Upper lobe of left lung (tissue), 6 donors: ENCODE data around the gene EFR3B. TPM values are rescaled to one million over a fixed set of nuclear protein-coding genes. Genes with fewer than 3 reads are reported as not detected.

Source experiments
- ATAC-seq, 2 donors: fragments of 200-7000 bp; cut with Tn5 transposase; one replicate each; pipeline ENCODE4 v1.9.1; 2022; ENCODE audit warnings: mild to moderate bottlenecking in 2 of 2, moderate library complexity in 2 of 2; ENCODE audit not compliant: low FRiP score in 2 of 2
- DNase-seq, 2 donors: peaks; one replicate each; pipeline ENCODE4 v3.0.0-alpha.2; 2019 to 2020
- H3K27ac ChIP-seq, 4 donors: fragments of 200-600 bp; sonication (generic); one replicate each; pipeline ENCODE4 v1.5.1; 2016 to 2019
- H3K27me3 ChIP-seq, 4 donors: fragments of 200-600 bp; sonication (generic); one replicate each; pipeline ENCODE4 v1.5.1; 2017 to 2019
- H3K36me3 ChIP-seq, 4 donors: fragments of 200-600 bp; sonication (generic); one replicate each; pipeline ENCODE4 v1.5.1; 2016 to 2019
- H3K4me1 ChIP-seq, 4 donors: fragments of 200-600 bp; sonication (generic); one replicate each; pipeline ENCODE4 v1.5.1; 2018 to 2019
- H3K4me3 ChIP-seq, 4 donors: fragments of 200-600 bp; sonication (generic); one replicate each; pipeline ENCODE4 v1.5.1; 2017 to 2019; ENCODE audit warnings: mild to moderate bottlenecking in 2 of 4, moderate library complexity in 1 of 4
- H3K9me3 ChIP-seq, 4 donors: fragments of 200-600 bp; sonication (generic); one replicate each; pipeline ENCODE4 v1.5.1; 2018 to 2019
- CTCF ChIP-seq, 6 experiments: fragments of 450-650 bp in 4 of 6; fragments of 200-600 bp in 2 of 6; sonication (generic) in 2 of 6; IDR thresholded peaks; one replicate each; pipeline ENCODE4 v1.5.1; 2016 to 2019; ENCODE audit warnings: antibody characterized with exemption in 6 of 6
- EP300 ChIP-seq, 4 donors: sonication (generic); formaldehyde crosslinking; IDR thresholded peaks; one replicate each; pipeline ENCODE4 v1.5.1; 2017; ENCODE audit warnings: antibody characterized with exemption in 4 of 4, control low read depth in 2 of 4
- POLR2A ChIP-seq, 4 donors: fragments of 450-650 bp; IDR thresholded peaks; one replicate each; pipeline ENCODE4 v1.5.1; 2016 to 2017; ENCODE audit warnings: antibody characterized with exemption in 4 of 4, mild to moderate bottlenecking in 2 of 4
- POLR2AphosphoS5 ChIP-seq, 2 donors: sonication (generic); formaldehyde crosslinking; IDR thresholded peaks; one replicate each; pipeline ENCODE4 v1.5.1; 2017; ENCODE audit warnings: antibody characterized with exemption in 2 of 2
- WGBS, 2 donors: methylation state at CpG; one replicate each; pipeline ENCODE4 v1.1.5; 2017 to 2018; 5-methylcytosine and 5-hydroxymethylcytosine counted together
- total RNA-seq, 6 donors: library from RNA; depleted of rRNA in 4 of 6; stranded (reverse); fragments of >200 nt in 4 of 6; gene quantifications; one replicate each; pipeline versions ENCODE4 v1.1.0 to v1.2.1, GENCODE V29; 2016 to 2021
- donor health status: DM: no; HTN: no; CAD: no; lungs with moderate emphysema.
- donor health status: DM: no; HTN: yes; CAD: no; lungs with severe emphysema.

EFR3B gene
- total RNA-seq, 6 donors from 2014 or later = 5.1 to 15.2 (median 9.5) TPM

GRCh38 chr2:25014631-25015030, 27.2 kb upstream of the EFR3B start:
- WGBS, 2 donors = 91 to 93% methylated on average over 8 to 9 of the region's 9 CpGs
- ATAC-seq = no peak
- Histone ChIP-seq H3K4me3 (no peak overlapping the region), H3K4me1 (no peaks in the 10 kb centered on the region), H3K27me3 (no peaks in the 10 kb centered on the region), H3K9me3 (no peaks in the 10 kb centered on the region), H3K27ac (no peak overlapping the region), H3K36me3 (no peaks in the 10 kb centered on the region)
- no peak for DNase-seq
- no peak for TF ChIP-seq EP300 (IDR thresholded peaks at IDR 0.05)
- TF ChIP-seq POLR2AphosphoS5 (IDR thresholded peaks at IDR 0.05) = no peak
- TF ChIP-seq POLR2A (IDR thresholded peaks at IDR 0.05) = no peak
- TF ChIP-seq CTCF (IDR thresholded peaks at IDR 0.05) = no peak

GRCh38 chr2:25018681-25019080, 23.2 kb upstream of the EFR3B start:
- Histone ChIP-seq H3K4me3 (no peak overlapping the region), H3K4me1 (no peaks in the 10 kb centered on the region), H3K27me3 (no peaks in the 10 kb centered on the region), H3K36me3 (no peaks in the 10 kb centered on the region), H3K9me3 (no peaks in the 10 kb centered on the region), H3K27ac (no peak overlapping the region)
- ATAC-seq (no peak), DNase-seq (no peak)
- TF ChIP-seq EP300 (IDR thresholded peaks at IDR 0.05) (no peak), POLR2A (IDR thresholded peaks at IDR 0.05) (no peak), CTCF (IDR thresholded peaks at IDR 0.05) (no peak), POLR2AphosphoS5 (IDR thresholded peaks at IDR 0.05) (no peak)
- 92% methylated on average over 7 of the region's 7 CpGs for WGBS, 2 donors

- DNase-seq (no peak), ATAC-seq (no peak)
- Histone ChIP-seq H3K27me3 (no peaks in the 10 kb centered on the region), H3K4me1 (no peaks in the 10 kb centered on the region), H3K9me3 (no peaks in the 10 kb centered on the region), H3K27ac (no peak overlapping the region), H3K36me3 (no peaks in the 10 kb centered on the region), H3K4me3 (no peak overlapping the region)
- TF ChIP-seq CTCF (IDR thresholded peaks at IDR 0.05) (no peak), POLR2AphosphoS5 (IDR thresholded peaks at IDR 0.05) (no peak), POLR2A (IDR thresholded peaks at IDR 0.05) (no peak), EP300 (IDR thresholded peaks at IDR 0.05) (no peak)
- WGBS, 2 donors = 86 to 88% methylated on average over 2 of the region's 2 CpGs
Measured at GRCh38 chr2:25021791-25022362, 20.0 kb upstream of the EFR3B start.

DNA sequence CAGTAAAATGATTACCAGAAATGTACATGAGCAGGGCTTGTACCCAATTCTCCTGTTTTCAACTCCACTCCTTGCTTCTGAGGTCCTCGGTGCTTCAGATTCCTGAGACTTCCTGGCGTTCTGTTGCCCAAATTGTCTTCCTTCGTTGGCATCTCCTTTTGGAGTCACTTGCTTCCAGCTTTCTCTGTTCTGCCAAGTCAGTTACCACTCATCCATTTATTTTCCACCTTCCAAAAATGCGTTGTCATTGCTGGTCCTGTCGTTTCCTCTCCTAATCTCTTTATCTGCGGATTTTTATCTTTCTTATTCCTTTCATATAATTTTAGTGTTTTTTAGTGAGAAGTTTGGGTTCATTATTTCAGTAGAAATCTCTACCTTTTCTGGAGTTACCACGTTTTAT, 18.5 kb upstream of the EFR3B start:
- Histone ChIP-seq H3K4me1 (no peaks in the 10 kb centered on the region), H3K27ac (no peak overlapping the region), H3K36me3 (no peaks in the 10 kb centered on the region), H3K9me3 (no peaks in the 10 kb centered on the region), H3K4me3 (no peak overlapping the region), H3K27me3 (no peaks in the 10 kb centered on the region)
- no peak for ATAC-seq
- 67 to 79% methylated on average over 7 of the region's 7 CpGs for WGBS, 2 donors
- no peak for DNase-seq
- no peak for TF ChIP-seq POLR2AphosphoS5 (IDR thresholded peaks at IDR 0.05)
- no peak for TF ChIP-seq CTCF (IDR thresholded peaks at IDR 0.05)
- TF ChIP-seq POLR2A (IDR thresholded peaks at IDR 0.05) = no peak
- TF ChIP-seq EP300 (IDR thresholded peaks at IDR 0.05) = no peak
